ENCODE results near the gene SLC22A16. TPM values are rescaled to one million over a fixed set of nuclear protein-coding genes. Genes with fewer than 3 reads are reported as not detected.

SLC22A16 gene
- total and polyA plus RNA-seq, 2 donors (not counting 1 experiment from before 2014, with no cell fraction given), result not detected

DNA sequence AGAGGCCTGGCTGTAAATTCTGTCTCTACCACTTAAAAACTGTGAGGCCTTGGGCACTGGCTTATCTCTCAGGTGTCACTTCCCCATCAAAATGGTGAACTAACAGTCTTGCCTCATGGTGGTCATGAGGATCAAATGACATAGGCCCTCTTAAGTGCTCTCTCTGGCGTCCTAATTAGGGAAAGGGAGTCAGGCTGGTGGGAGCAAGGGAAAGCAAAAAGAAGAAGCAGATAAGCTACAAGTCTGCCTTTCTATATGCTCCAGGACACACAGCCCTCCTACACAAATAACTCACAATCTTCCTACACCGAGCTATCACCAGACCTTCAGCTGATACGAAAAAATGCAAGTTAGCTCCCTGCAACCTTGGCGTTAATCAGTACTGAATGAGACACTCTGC lies 19.5 kb upstream of the SLC22A16 start:
- Mint-ChIP-seq H3K4me3 (no peak overlapping the region), H3K27me3 (peaks cover 21% of the 10 kb centered on the region), H3K9me3 (ENCODE audit: insufficient read depth) (no peaks in the 10 kb centered on the region), H3K4me1 (no peaks in the 10 kb centered on the region), H3K27ac (no peak overlapping the region)
- Histone ChIP-seq H3K27me3 (replicated peaks in 1 of 4; ENCODE audit: control extremely low read depth in 1 of 4, control insufficient read depth in 3 of 4, insufficient read depth in 4 of 4, low read length in 3 of 4) (no peaks in the 10 kb centered on the region), H2AFZ (ENCODE audit: insufficient read depth, low read depth, low read length, poor library complexity, severe bottlenecking) (no peak overlapping the region), H3K4me1 (ENCODE audit: control insufficient read depth in 2 of 2, insufficient read depth in 2 of 2, low read length in 2 of 2) (no peaks in the 10 kb centered on the region), H4K20me1 (ENCODE audit: control insufficient read depth, insufficient read depth, low read length, poor library complexity, severe bottlenecking) (no peaks in the 10 kb centered on the region), H3K4me3 (ENCODE audit: control extremely low read depth in 1 of 5, extremely low read depth in 1 of 5, insufficient read depth in 1 of 5, low read depth in 2 of 5, low read length in 4 of 5) (no peak overlapping the region), H3K27ac (ENCODE audit: low read length in 2 of 2) (no peak overlapping the region), H3K36me3 (replicated peaks in 1 of 2; ENCODE audit: control extremely low read depth in 1 of 2, control insufficient read depth in 1 of 2, extremely low read depth in 1 of 2, insufficient read depth in 2 of 2, low read length in 1 of 2) (no peaks in the 10 kb centered on the region), H3K9ac (ENCODE audit: low read length) (no peak overlapping the region), H3K79me2 (ENCODE audit: control insufficient read depth, insufficient read depth, low read length) (no peaks in the 10 kb centered on the region), H3K9me3 (ENCODE audit: control extremely low read depth in 1 of 3, control insufficient read depth in 2 of 3, insufficient read depth in 1 of 3, low read length in 2 of 3) (no peaks in the 10 kb centered on the region), H3K4me2 (replicated peaks; ENCODE audit: low read depth, low read length, poor library complexity, severe bottlenecking) (no peak overlapping the region)
- ATAC-seq (ENCODE audit: low read depth), result no peak
- WGBS (ENCODE audit: insufficient coverage), result 91% methylated on average over 4 of the region's 4 CpGs
- ChIA-PET CTCF (no interaction called here), POLR2A (no interaction called here)
- intact Hi-C loops (cut with micrococcal nuclease), result no loop called here
- no peak for DNase-seq
- TF ChIP-seq, protein P1, sequence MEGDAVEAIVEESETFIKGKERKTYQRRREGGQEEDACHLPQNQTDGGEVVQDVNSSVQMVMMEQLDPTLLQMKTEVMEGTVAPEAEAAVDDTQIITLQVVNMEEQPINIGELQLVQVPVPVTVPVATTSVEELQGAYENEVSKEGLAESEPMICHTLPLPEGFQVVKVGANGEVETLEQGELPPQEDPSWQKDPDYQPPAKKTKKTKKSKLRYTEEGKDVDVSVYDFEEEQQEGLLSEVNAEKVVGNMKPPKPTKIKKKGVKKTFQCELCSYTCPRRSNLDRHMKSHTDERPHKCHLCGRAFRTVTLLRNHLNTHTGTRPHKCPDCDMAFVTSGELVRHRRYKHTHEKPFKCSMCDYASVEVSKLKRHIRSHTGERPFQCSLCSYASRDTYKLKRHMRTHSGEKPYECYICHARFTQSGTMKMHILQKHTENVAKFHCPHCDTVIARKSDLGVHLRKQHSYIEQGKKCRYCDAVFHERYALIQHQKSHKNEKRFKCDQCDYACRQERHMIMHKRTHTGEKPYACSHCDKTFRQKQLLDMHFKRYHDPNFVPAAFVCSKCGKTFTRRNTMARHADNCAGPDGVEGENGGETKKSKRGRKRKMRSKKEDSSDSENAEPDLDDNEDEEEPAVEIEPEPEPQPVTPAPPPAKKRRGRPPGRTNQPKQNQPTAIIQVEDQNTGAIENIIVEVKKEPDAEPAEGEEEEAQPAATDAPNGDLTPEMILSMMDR (IDR thresholded peaks at IDR 0.05), result no peak
- TF ChIP-seq EZH2 (IDR thresholded peaks at IDR 0.05; ENCODE audit: borderline replicate concordance, insufficient read depth, low read depth, low read length, poor library complexity, severe bottlenecking), result no peak

DNA sequence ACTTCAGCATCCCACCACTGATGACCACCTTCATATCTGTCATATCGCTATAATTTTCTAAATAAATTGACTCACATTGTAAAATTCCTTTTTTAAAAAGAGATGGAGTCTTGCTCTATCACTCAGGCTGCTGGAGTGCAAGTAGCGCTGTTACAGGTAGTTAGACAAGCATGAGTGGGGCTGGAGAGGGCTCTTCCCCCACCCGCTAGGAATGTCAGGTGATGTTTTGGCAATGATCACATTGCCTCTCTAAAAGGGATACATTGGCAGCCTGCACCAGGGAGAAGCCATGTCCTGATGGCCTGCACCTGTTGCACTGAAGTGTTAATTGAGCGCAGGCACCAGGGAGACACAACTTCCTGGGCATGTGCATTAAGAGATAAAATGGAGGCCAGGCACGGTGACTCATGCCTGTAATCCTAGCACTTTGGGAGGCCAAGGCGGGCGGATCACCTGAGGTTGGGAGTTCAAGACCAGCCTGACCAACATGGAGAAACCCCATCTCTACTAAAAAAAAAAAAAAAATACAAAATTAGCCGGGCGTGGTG lies 16.9 kb upstream of the SLC22A16 start:
- H3K27me3 Mint-ChIP-seq, result peaks cover 21% of the 10 kb centered on the region
- 100% methylated on average over 3 of the region's 9 CpGs for WGBS (ENCODE audit: insufficient coverage)

More for the DNA sequence above, 16.9 kb upstream of the SLC22A16 start:
- H3K4me3 ChIP-seq (ENCODE audit: control extremely low read depth in 1 of 5, extremely low read depth in 1 of 5, insufficient read depth in 1 of 5, low read depth in 2 of 5, low read length in 4 of 5), result no peak overlapping the region
- no peaks in the 10 kb centered on the region for H3K9me3 Mint-ChIP-seq (ENCODE audit: insufficient read depth)
- no peaks in the 10 kb centered on the region for H3K9me3 ChIP-seq (ENCODE audit: control extremely low read depth in 1 of 3, control insufficient read depth in 2 of 3, insufficient read depth in 1 of 3, low read length in 2 of 3)
- no peaks in the 10 kb centered on the region for H3K4me1 ChIP-seq (ENCODE audit: control insufficient read depth in 2 of 2, insufficient read depth in 2 of 2, low read length in 2 of 2)
- H3K4me2 ChIP-seq (replicated peaks; ENCODE audit: low read depth, low read length, poor library complexity, severe bottlenecking), result no peak overlapping the region
- intact Hi-C loops (cut with micrococcal nuclease), result no loop called here
- H2AFZ ChIP-seq (ENCODE audit: insufficient read depth, low read depth, low read length, poor library complexity, severe bottlenecking), result no peak overlapping the region
- no peak overlapping the region for H3K27ac ChIP-seq (ENCODE audit: low read length in 2 of 2)
- no peaks in the 10 kb centered on the region for H3K4me1 Mint-ChIP-seq
- H3K27me3 ChIP-seq (replicated peaks in 1 of 4; ENCODE audit: control extremely low read depth in 1 of 4, control insufficient read depth in 3 of 4, insufficient read depth in 4 of 4, low read length in 3 of 4), result no peaks in the 10 kb centered on the region
- no peak overlapping the region for H3K9ac ChIP-seq (ENCODE audit: low read length)
- DNase-seq, result no peak
- no peak overlapping the region for H3K27ac Mint-ChIP-seq
- H3K79me2 ChIP-seq (ENCODE audit: control insufficient read depth, insufficient read depth, low read length), result no peaks in the 10 kb centered on the region
- CTCF ChIA-PET, result no interaction called here
- no peaks in the 10 kb centered on the region for H3K36me3 ChIP-seq (replicated peaks in 1 of 2; ENCODE audit: control extremely low read depth in 1 of 2, control insufficient read depth in 1 of 2, extremely low read depth in 1 of 2, insufficient read depth in 2 of 2, low read length in 1 of 2)
- TF ChIP-seq EZH2 (IDR thresholded peaks at IDR 0.05; ENCODE audit: borderline replicate concordance, insufficient read depth, low read depth, low read length, poor library complexity, severe bottlenecking), result no peak
- TF ChIP-seq, protein P1 (IDR thresholded peaks at IDR 0.05), result no peak
- no peak for ATAC-seq (ENCODE audit: low read depth)
- no peak overlapping the region for H3K4me3 Mint-ChIP-seq
- H4K20me1 ChIP-seq (ENCODE audit: control insufficient read depth, insufficient read depth, low read length, poor library complexity, severe bottlenecking), result no peaks in the 10 kb centered on the region
- POLR2A ChIA-PET, result no interaction called here

All from B cell (primary cell).